ENCODE data around the gene YIPF6.

DNA sequence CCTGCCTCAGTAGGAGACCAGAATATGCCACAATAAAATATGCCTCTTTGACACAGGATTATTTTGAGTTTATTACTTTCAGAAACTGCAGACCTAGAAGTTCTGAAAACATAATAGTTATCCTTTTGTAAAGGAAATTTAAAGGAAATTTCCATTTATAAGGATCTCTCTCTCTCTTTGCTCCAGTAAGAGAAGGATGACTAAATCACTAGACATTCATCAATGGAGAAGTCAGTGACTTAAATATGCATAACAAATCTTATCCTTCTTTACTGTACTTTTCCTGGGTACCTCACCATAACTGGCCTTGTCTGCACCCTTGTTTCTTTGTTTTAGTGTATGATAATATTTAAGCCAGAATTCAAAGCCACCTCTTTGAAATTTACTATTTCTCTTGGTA, 37.3 kb upstream of the YIPF6 start:
- TF ChIP-seq POLR2A (IDR thresholded peaks at IDR 0.05; ENCODE audit: low read depth, low read length) (no peak), MYC (IDR thresholded peaks at IDR 0.05; ENCODE audit: low read depth, low read length) (no peak)
